Right atrium auricular region (tissue), 2 donors: ENCODE measurements around the gene CNTNAP2. TPM values are rescaled to one million over a fixed set of nuclear protein-coding genes. Genes with fewer than 3 reads are reported as not detected.

Experiments used
- DNase-seq: peaks from one replicate; pipeline ENCODE4 v3.0.0-alpha.2; 2019; ENCODE audit warnings: low spot score
- H3K27ac ChIP-seq, 2 donors: fragments of 200-600 bp; sonication (generic); 1 replicate in 1 of 2; 2 replicates in 1 of 2; pipeline ENCODE4 v1.5.1; 2016 to 2019
- H3K27me3 ChIP-seq, 2 donors: fragments of 200-600 bp; sonication (generic); one replicate each; pipeline versions ENCODE4 v1.5.1 to v1.6.0; 2017 to 2019
- H3K36me3 ChIP-seq: fragments of 200-600 bp; sonication (generic); one replicate; pipeline ENCODE4 v1.5.1; 2016
- H3K4me1 ChIP-seq, 2 donors: fragments of 200-600 bp; sonication (generic); one replicate each; pipeline versions ENCODE4 v1.5.1 to v1.6.0; 2017 to 2019
- H3K4me3 ChIP-seq, 2 donors: fragments of 200-600 bp; sonication (generic); 1 replicate in 1 of 2; 2 replicates in 1 of 2; pipeline ENCODE4 v1.5.1; 2017 to 2019; ENCODE audit warnings: mild to moderate bottlenecking in 1 of 2, moderate library complexity in 1 of 2
- H3K9me3 ChIP-seq, 2 donors: fragments of 200-600 bp; sonication (generic); one replicate each; pipeline ENCODE4 v1.5.1; 2019
- CTCF ChIP-seq, 2 donors: fragments of 200-600 bp; sonication (generic); IDR thresholded peaks; one replicate each; pipeline ENCODE4 v1.5.1; 2019; ENCODE audit warnings: antibody characterized with exemption in 2 of 2
- total RNA-seq, 2 donors: library from RNA; depleted of rRNA; stranded (reverse); fragments of >200 nt; gene quantifications; one replicate each; pipeline ENCODE4 v1.1.0, GENCODE V29; 2016

The CNTNAP2 gene
- total RNA-seq, 2 donors from 2014 or later, result 1.1 to 1.7 TPM

- DNase-seq, result no peak
- H3K4me3 ChIP-seq, result no peak overlapping the region
- H3K9me3 ChIP-seq, result no peaks in the 10 kb centered on the region
- TF ChIP-seq CTCF (IDR thresholded peaks at IDR 0.05), result no peak
- H3K27me3 ChIP-seq, result no peaks in the 10 kb centered on the region
- no peaks in the 10 kb centered on the region for H3K36me3 ChIP-seq
- H3K4me1 ChIP-seq, result peaks cover 0 to 14% of the 10 kb centered on the region in 2 donors
- H3K27ac ChIP-seq, result no peak overlapping the region
Measured at GRCh38 chr7:148212731-148213130, 2096.1 kb downstream of the CNTNAP2 start.

GRCh38 chr7:148214101-148214500, 2097.5 kb downstream of the CNTNAP2 start:
- Histone ChIP-seq H3K27me3 (no peaks in the 10 kb centered on the region), H3K4me3 (no peak overlapping the region), H3K27ac (no peak overlapping the region), H3K36me3 (no peaks in the 10 kb centered on the region), H3K4me1 (peaks cover 0 to 14% of the 10 kb centered on the region in 2 donors), H3K9me3 (no peaks in the 10 kb centered on the region)
- no peak for TF ChIP-seq CTCF (IDR thresholded peaks at IDR 0.05)
- DNase-seq, result no peak

GRCh38 chr7:148218603-148219002, 2102.0 kb downstream of the CNTNAP2 start:
- DNase-seq, result no peak
- no peaks in the 10 kb centered on the region for H3K4me1 ChIP-seq
- TF ChIP-seq CTCF (IDR thresholded peaks at IDR 0.05), result no peak
- no peak overlapping the region for H3K27ac ChIP-seq
- H3K9me3 ChIP-seq, result no peaks in the 10 kb centered on the region
- H3K4me3 ChIP-seq, result no peak overlapping the region
- no peaks in the 10 kb centered on the region for H3K36me3 ChIP-seq
- no peaks in the 10 kb centered on the region for H3K27me3 ChIP-seq

- Histone ChIP-seq H3K4me3 (no peak overlapping the region), H3K4me1 (no peaks in the 10 kb centered on the region), H3K27me3 (no peaks in the 10 kb centered on the region), H3K36me3 (no peaks in the 10 kb centered on the region), H3K27ac (no peak overlapping the region), H3K9me3 (no peaks in the 10 kb centered on the region)
- no peak for TF ChIP-seq CTCF (IDR thresholded peaks at IDR 0.05)
- DNase-seq, result no peak
Measured at GRCh38 chr7:148222721-148223120, 2106.1 kb downstream of the CNTNAP2 start.

- Histone ChIP-seq H3K9me3 (no peaks in the 10 kb centered on the region), H3K4me1 (no peaks in the 10 kb centered on the region), H3K27ac (no peak overlapping the region), H3K36me3 (no peaks in the 10 kb centered on the region), H3K27me3 (no peaks in the 10 kb centered on the region), H3K4me3 (no peak overlapping the region)
- no peak for DNase-seq
- TF ChIP-seq CTCF (IDR thresholded peaks at IDR 0.05), result no peak
Measured at GRCh38 chr7:148223160-148223559, 2106.6 kb downstream of the CNTNAP2 start.

GRCh38 chr7:148223738-148224137, 2107.1 kb downstream of the CNTNAP2 start:
- H3K27me3 ChIP-seq, result no peaks in the 10 kb centered on the region
- no peak for DNase-seq
- no peak overlapping the region for H3K27ac ChIP-seq
- no peaks in the 10 kb centered on the region for H3K9me3 ChIP-seq
- no peak for TF ChIP-seq CTCF (IDR thresholded peaks at IDR 0.05)
- H3K4me3 ChIP-seq, result no peak overlapping the region
- no peaks in the 10 kb centered on the region for H3K36me3 ChIP-seq
- no peaks in the 10 kb centered on the region for H3K4me1 ChIP-seq
